ENCODE results near the gene DNAJB8.

Gene DNAJB8

DNA sequence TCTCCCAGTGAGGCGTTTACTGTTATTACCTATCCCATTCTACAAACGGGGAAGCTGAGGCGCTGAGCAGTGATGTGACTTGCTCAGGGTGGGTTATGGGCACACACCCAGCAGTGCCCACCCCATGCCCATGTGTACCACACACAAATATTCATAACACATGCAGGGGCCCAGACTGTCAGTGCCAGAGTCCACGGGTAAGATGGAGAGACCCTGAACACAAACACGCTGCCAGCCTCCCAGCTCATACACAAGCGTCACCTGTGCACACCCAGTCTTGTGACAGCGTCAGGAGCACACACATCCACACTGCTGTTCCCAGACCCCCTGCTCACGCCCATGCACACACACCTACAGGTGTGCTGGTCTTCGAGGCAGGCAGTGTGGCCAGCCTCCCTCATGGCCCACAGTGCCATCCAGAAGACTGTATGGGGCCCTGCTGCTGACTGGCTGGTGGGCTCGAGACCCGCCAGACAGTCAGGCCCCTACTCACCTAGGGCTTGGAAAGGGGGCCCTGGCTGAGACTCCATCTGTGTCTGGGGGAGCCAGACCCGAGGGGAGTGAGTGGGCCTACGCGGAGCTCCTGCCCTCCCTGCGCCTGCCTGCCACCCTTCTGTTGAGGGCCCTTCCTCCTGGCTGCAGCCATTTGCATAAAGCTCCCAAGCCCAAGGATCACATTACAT lies 39.4 kb downstream of the DNAJB8 start:
- DNase-seq (ENCODE audit: low spot score) (no peak), FAIRE-seq (no peak)

DNA sequence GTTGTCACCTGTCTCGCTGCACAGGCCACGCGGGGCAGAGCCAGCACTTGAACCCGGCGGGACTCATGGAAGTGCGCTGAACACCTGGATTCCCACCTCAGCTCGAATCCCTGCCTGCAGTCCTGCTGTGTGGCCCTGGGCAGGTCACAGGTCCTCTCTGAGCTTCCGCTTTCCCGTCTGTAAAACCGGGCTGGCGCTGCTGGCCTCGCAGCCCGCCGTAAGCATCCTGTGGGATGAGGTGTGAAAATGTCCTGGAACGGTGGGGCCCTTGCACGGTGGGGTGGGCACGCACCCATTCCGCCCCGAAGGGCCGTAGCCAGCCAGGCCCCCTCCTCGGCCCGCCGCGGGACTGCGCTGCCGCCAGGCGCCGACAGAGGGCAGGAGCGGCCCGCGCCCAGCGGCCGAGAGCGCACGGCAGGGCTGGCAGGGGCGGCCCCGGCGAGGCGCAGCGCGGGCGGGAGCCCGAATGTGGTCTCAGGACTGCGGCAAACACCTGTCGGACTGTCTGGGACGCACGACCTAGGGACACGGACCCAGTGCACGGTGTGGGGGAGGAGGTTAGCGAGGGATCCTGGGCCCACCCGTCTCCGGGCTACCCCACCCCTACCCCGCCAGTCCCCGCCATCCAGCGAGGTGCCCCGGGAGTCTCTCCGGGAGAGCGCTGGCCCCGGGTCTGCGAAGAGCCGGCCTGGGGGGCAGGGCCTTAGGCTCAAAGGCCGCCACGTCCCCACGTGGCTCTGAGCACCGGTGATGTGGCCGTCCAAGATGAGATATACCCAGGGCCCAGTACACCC lies 40.4 kb downstream of the DNAJB8 start:
- no peak for FAIRE-seq

DNA sequence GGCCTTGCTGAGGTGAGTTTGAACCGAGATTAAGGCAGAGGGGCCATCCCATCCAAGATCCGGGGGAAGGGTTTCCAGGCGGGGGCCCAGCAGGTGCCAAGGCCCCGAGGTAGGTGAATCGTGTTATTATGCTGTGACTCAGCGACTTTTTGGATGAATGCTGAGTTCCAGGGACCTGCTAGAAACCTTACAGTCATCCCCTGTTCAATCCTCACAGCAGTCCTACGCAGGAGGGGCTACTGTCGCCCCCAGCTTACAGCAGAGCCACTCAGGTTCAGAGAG lies 40.9 kb downstream of the DNAJB8 start:
- FAIRE-seq (no peak), DNase-seq (ENCODE audit: low spot score) (no peak)

More for the DNA sequence above, 40.4 kb downstream of the DNAJB8 start:
- DNase-seq (ENCODE audit: low spot score): no peak

DNA sequence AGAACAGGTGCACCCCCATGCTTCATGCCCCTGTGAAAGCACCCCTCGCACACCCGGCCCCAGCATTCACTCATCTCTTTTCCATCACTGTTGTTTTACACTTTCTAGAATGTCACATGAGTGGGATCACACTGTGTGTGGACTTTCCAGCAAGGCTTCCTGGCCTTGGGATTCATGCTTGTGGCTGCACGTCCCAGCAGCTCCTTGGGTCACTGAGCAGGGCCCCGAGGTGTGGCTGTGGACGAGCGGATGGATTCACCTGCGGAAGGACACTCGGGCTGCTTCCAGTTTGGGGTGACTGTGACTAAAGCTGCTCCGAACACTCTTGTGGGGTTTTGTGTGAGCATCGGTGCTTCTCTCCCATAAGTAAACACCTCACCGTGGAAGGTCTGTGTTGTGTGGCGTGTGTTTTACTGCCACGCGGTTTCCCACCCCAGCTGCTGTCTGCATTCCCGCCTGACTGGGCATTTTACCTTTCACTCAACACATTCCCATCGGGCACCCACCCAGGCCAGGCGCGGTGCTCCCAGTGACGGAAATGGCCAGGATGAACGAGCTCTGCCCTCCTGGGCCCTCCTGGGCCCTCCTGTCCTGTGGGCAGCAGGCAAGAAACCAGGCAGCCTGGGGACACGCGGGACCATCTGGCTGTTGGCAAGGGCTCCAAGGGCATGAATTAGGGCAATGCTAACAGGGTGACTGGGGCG lies 41.4 kb downstream of the DNAJB8 start:
- FAIRE-seq: no peak
- no peak for DNase-seq (ENCODE audit: low spot score)

DNA sequence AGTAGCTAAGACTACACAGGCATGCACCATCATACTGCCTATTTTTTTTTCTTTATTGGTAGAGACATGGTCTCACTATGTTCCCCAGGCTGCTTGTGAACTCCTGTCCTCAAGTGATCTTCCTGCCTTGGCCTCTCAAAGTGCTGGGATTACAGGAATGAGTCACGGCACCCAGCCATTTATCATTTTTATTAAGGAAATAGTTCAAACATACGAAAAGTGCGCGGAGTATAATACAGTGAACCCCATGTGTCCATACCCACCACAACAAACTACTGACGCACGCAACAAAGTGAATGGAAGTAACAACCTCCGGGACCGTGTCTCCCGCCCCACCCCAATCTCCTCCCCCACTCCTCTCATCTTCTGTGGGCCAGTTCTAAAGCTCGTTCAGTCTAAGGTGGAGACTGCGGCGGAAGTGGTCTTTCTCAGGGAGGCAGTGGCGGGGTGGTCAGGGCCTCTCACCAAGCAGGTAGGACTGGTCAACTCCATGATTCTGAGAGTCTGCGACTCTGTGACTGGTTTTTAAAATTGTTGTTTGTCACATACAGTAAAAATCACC lies 42.1 kb downstream of the DNAJB8 start:
- FAIRE-seq (no peak), DNase-seq (ENCODE audit: low spot score) (no peak)

DNA sequence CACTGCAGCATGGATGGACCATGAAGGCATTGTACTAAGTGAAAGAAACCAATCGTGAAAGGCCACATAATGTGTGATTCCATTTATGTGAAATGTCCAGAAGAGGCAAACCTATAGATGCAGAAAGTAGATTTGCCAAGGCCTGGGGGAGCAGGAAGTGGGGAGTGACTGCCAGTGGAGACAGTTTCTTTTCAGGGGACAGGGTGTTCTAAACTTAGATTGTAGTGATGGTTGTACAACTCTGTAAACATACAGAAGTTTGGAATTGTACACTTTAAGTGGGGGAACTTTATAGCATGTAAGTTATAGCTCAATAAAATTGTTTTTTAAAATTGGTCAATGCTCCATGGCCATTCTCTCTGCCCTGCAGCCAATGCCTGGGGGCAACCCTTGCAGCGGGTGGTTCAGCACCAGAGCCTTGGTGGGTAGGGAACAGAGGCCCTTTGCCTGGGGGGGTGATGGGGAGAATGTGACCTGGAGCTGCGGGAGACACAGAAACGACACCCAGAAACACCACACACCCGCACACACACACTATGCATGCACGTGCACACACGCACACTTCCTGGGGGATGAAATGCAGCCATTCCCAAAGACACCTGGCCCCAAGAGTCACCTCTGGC lies 43.1 kb downstream of the DNAJB8 start:
- DNase-seq (ENCODE audit: low spot score): no peak
- FAIRE-seq: no peak

DNA sequence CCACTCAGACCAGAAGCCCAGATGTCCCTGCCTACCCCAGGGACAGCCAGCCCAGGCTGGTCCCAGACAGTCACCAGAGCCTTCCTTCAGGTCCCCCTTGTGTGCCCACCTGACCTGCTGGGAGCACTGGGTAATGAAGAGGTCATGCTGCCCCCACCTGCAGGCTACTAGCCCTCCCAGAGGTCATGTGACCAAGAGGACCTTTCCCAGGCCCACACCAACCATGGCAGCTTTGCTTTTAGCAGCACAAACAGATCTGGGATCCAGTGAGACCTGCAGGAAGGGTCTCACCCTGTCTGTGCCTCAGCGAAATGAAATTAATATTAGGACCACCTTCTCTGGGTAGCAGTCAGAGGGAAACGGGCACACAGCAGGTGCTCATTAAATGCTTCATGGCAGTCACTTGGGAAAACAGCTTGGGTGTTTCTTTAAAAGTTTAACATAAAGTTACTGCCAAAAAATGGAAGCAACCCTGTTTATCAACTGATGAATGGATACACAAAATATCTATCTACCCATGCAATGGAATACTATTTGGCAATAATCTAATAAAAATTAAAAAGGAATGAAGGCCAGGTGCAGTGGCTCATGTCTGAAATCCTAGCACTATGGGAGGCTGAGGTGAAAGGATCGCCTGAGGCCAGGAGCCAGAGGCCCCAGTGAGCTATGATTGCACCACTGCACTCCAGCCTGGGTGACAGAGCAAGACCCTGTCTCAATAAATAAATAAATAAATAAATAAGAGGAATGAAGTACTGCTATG lies 43.7 kb downstream of the DNAJB8 start:
- no peak for FAIRE-seq
- DNase-seq (ENCODE audit: low spot score): no peak

DNA sequence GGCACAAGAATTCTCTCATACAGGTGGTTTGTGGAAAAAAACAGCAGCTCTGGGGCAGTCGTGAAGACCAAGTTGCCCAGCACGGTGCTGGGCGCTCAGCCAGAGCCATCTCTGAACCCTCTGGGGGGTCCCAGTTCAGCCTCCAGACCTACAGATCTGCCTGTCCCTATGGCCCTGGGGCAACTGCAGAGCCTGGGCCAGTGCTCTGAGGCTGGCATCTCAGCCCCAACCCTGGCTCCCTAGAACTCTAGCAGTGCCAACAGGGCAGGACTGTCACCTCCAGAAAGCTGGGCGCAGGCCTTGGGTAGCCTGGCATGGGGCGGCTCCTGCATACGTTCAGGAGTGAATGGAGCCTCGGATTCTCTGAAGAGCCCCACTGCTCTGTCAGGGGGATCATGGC lies 44.7 kb downstream of the DNAJB8 start:
- FAIRE-seq (no peak), DNase-seq (ENCODE audit: low spot score) (no peak)

DNA sequence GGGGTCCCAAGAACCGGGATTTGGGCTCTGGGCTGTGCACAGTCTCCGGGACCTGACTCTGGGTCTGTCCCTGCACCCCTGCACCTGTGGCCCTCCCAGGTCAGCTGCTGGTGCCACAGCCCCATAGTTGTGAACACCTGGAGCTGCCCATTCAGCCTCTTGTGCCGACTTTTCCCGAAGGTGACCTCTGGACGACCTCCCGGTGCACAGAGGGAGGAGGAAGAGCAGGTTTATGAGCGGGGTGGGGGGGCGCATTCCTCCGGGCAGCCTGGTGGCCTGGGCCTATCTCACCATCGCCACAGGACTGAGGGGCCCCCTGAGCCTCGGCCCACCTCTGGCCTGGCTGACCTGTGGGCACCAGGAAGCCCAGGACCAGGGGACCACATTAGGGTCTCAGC lies 45.3 kb downstream of the DNAJB8 start:
- FAIRE-seq (no peak), DNase-seq (ENCODE audit: low spot score) (no peak)

DNA sequence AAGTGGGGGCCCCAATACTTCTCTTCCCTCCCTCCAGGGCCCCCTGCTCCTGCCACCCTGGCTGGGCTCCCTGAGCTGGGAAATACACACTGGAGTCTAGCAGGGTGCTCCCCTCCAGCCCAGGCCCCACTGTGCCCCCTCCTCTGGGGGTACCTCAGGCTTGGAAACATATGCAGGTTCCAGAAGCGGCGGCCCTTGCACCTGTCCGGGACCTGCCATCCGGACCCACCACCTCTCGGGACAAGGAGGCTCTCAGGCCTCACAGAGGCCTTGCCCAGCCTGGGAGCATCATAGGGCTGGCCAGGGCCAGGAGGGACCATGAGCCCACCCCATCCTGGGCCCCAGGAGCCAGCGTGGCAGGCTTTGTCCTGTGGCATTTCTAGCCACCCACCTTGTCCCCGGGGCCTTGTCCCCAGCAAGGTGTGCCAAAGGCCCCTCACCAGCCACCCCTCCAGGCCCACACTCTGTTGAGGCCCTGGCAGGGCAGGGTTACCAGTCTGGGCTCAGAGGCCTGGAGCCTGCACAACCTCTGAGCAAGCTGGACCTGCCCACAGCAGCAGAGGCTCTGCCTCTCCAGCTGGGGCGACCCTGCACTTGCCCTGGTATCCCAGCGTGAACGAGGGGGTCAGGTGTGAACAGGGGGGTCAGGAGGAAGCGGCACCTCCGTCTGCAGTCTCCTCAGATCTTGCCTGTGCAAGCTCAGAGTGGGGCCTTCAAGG lies 45.8 kb downstream of the DNAJB8 start:
- DNase-seq (ENCODE audit: low spot score): no peak

DNA sequence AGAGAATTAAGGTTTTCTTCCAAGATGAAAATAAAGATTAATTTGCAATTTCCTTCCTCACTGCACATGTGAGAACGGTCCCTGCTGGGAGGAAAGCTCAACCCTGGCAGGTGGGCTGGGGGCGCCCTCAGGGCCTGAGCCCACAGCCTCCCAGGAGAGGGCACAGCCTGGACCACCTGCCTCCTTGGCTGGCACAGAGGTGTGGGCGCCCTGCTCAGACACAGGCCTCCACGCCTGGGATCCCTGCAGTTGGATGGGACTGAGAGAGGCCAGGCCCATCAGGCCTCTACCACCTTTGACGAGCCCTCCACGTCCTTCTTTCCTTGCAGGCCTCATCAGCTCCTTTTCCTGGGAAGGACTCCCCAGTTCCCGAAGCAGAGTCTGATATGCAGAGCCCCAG lies 46.4 kb downstream of the DNAJB8 start:
- FAIRE-seq: no peak
- no peak for DNase-seq (ENCODE audit: low spot score)

More for the DNA sequence above, 45.8 kb downstream of the DNAJB8 start:
- FAIRE-seq: no peak

DNA sequence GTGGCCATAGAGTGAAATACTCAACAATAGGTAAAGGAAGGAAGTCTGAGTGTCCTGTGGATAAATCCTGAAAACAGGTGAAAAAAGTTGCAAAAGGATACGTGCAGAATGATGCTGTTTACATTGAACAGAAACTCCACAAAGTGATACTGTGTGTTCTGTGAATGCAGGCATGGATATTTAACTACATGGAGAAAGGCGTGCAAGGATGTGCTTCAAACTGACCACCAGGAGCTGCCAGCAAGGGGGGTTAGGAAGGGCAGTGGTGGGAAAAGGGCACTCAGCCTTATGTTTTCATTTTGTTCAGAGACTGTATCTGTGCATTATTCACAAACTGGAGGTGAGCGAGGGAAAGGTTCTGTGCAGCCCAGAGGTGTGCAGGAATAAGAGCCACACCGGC lies 47.4 kb downstream of the DNAJB8 start:
- FAIRE-seq: no peak
- no peak for DNase-seq (ENCODE audit: low spot score)

DNA sequence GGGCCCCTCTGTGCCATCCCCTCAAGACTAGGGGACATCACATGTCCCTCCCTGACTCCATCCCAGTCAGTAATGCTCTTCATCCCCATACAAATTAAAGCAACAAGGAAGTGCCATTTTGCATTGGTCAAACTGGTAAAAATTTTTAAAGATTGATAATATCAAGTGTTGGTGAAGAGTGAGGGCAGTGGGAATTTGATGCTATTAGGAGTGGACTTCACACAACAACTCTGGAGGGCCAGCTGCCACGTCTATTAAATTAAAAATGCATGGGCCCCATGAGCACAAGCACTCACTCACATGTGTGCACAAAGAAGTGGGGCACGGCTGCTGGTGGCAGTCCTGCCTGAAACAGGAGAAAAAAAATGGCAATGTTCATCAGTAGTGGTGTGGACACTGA lies 47.8 kb downstream of the DNAJB8 start:
- DNase-seq (ENCODE audit: low spot score) (no peak), FAIRE-seq (no peak)

DNA sequence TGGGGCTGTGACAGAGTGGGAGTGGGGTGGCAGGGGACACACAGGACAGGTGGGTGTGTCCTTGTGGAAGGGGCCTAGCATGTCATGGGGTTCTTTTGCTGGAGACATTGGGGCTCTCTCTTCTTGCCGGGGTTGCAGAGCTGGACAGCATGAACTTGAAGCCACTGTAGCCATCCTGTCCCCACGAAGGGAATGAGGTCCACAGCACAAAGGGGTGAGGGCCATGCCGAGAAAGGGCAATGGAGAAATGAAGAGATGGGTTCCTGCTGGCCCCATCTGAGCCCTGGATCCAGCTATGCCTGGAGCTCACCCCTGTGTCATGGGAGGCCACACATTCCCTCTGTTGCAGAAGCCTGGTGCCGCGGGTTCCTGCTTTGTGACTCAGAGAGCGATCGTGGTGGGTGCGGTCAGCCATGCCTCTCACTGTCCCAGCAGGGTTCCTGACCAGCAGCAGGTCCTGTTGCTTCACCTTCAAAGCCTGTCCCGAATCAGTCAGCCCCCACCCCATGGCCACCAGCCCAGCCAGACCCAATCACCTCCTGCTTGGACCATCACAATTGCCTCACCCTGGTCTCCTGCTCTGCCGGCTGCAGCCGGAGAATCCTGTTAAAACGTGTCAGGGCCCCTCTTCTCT lies 50.0 kb downstream of the DNAJB8 start:
- peak; percentile 89 for FAIRE-seq

DNA sequence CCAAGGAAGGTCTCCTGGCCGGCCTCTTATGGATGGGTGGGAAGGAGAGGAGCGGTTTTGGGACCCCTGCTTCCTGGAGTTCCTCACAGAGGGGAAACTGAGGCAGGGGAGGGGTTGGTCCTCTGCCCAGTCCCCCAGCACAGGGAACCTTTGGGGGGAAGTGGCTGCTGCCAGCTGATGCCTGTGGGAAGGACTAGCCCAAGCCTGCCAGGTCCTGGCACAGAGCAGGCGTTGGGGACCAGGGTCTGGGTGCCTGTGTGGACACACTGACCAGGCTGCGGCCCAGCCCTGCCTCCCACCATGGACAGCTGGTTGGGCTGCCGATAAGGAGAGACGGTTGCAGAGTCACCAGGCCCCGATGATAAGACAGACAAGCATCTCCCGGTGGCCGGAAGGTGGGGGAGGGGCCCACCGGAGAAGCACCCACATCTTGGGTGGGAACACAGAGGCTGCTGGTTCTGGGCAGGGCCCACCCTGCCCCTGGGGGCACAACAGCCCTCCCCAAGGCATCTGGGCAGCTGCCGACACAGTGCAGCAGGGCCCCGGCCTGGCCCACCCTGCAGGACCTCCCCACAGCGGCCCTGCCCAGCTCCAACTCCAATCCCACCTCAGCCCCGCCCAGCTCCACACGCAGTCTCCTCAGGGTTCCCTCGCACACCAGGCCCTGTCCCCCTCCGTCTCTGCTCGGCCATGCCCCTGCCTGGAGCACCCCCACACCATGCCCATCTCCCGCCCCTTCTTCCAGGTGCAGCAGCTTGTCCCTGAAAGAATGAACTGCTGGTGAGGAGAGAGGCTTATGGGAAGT lies 50.7 kb downstream of the DNAJB8 start:
- no peak for FAIRE-seq
- DNase-seq (ENCODE audit: low spot score): no peak

More for the DNA sequence above, 50.0 kb downstream of the DNAJB8 start:
- DNase-seq (ENCODE audit: low spot score): peak; percentile 91

DNA sequence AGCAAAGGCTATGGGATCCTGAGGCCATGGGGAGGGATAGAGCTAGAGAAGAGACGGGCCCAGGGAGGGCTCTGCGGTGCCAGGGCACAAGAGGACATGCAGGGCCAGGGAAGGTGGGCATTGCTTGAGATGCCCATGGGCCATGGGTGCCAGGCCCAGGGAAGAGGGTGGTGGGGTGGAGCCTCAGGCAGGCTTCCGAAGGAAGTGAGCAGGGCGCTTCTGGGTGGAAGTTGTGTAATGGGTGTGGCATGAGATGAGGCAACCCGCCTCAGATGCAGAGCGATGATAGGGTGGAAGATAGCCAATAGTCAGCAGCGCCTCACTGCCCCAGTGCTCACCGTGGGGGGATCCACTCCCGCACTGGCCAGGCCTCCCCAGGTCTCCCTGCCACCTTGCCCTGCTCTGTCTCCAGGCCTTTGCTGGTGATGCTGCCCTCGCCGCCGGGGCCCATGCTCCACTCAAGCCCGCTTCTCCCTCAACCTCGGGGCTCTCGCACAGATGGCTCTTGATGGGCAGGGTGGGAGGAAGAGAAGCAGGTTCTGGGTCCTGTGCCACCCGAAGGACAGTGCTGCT lies 51.4 kb downstream of the DNAJB8 start:
- DNase-seq (ENCODE audit: low spot score) (no peak), FAIRE-seq (no peak)

DNA sequence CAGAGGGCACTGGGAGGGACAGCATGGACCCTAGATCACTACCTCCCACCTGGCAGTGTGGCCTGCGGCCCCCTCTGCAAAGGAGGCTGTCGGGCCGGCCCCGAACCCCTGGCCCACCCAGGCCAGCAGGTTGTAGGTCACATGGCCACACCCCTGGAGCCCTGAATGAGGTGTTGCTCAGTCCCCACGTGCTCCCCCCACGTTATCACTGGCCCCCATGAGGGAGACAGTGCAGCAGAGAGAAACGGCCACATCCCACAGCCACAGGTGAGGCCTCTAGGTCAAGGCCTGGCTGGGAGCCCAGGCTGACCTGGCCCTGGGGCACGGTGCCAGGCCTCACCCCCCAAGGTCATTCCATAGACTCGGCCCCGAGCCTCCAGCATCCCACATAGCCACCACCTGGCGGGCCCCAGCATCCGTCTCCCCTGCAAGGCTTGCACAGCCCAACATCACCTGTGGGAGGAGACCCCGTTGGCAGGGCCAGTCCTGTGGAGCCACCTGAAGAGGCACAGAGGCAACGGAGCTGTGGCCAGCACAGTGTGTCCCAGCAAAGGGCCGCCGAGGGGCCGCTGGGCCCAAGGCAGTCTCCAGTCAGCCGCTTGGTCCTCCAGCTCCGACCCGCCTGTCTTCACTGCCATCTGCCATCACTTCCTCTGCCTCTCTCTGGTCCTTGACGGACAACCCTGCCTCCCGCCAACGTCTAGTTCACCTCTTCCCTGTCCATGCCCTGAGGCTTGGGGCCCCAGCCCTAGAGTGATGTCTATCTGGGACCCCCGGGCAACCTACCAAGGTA lies 53.1 kb downstream of the DNAJB8 start:
- DNase-seq (ENCODE audit: low spot score) (no peak), FAIRE-seq (no peak)

DNA sequence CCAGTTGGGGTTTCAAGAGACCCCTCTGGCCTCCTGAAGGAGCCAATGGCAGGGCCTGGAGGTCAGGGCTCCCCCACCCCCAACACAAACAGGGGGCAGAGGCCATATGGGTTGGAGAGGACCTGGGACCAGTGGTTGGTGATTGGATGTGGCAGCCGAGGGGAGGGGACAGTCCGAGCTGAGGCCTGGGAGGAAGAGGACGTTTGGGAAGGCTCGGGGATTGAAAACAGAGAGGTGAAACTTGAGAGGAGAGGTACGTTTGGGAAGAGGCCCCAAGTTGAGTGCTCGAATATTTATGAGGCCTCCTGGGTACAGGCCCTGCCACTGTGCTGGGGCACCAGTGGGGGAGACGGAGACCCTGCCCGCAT lies 53.7 kb downstream of the DNAJB8 start:
- DNase-seq (ENCODE audit: low spot score): no peak
- FAIRE-seq: no peak

All from RCC 7860 (cell line).